A673 (cell line): Measurements from ENCODE around the gene ZSWIM6. TPM values are rescaled to one million over a fixed set of nuclear protein-coding genes. Genes with fewer than 3 reads are reported as not detected.

Experiments
- BruUV-seq: library from RNA; stranded (reverse); fragments of 400-500 nt; replicated peaks from 2 replicates; lab custom pipeline; 2021; lab: Mats Ljungman, UMichigan
- CTCF ChIA-PET: fragments of 300-600 bp; sonication (Branson Sonifier 250); formaldehyde crosslinking; loops from one replicate; lab custom pipeline; 2022; ENCODE audit warnings: antibody characterized with exemption; lab: Charles Lee
- POLR2A ChIA-PET: fragments of 300-600 bp; sonication (Branson Sonifier 250); formaldehyde crosslinking; loops from one replicate; lab custom pipeline; 2022; ENCODE audit warnings: antibody characterized with exemption; ENCODE audit not compliant: low non-redundant PET; lab: Charles Lee
- DNase-seq: peaks from one replicate; pipeline ENCODE4 v3.0.0-alpha.2; 2015; ENCODE audit warnings: low spot score
- H3K27ac ChIP-seq: fragments of 200-600 bp; sonication (generic); 2 replicates; pipeline ENCODE4 v1.5.1; 2016; ENCODE audit warnings: mixed run types, low read depth, mild to moderate bottlenecking, mixed read lengths, antibody characterized with exemption, low read length; ENCODE audit not compliant: poor library complexity, severe bottlenecking
- H3K27me3 ChIP-seq: fragments of 200-600 bp; sonication (generic); replicated peaks from 2 replicates; pipeline ENCODE4 v1.6.1; 2017; ENCODE audit warnings: mixed run types, low read depth, mild to moderate bottlenecking, mixed read lengths, antibody characterized with exemption, low read length; ENCODE audit not compliant: insufficient read depth, poor library complexity
- H3K36me3 ChIP-seq: fragments of 200-600 bp; sonication (generic); 2 replicates; pipeline ENCODE4 v1.6.1; 2016; ENCODE audit warnings: mixed run types, mild to moderate bottlenecking, mixed read lengths, antibody characterized with exemption, low read length; ENCODE audit not compliant: insufficient read depth, poor library complexity, severe bottlenecking
- H3K4me1 ChIP-seq: fragments of 200-600 bp; sonication (generic); 2 replicates; pipeline ENCODE4 v1.6.1; 2017; ENCODE audit warnings: mixed run types, mild to moderate bottlenecking, mixed read lengths, antibody characterized with exemption, low read length; ENCODE audit not compliant: insufficient read depth, poor library complexity, severe bottlenecking
- H3K4me3 ChIP-seq: fragments of 200-600 bp; sonication (generic); 2 replicates; pipeline ENCODE4 v1.5.1; 2016; ENCODE audit warnings: low read depth, mixed run types, mild to moderate bottlenecking, mixed read lengths, low read length; ENCODE audit not compliant: poor library complexity, severe bottlenecking
- H3K9me3 ChIP-seq: fragments of 200-600 bp; sonication (generic); 2 replicates; pipeline ENCODE4 v1.6.1; 2016; ENCODE audit warnings: mixed run types, low read depth, mild to moderate bottlenecking, mixed read lengths, antibody characterized with exemption, low read length; ENCODE audit not compliant: poor library complexity, severe bottlenecking
- CTCF ChIP-seq: fragments of 300-800, 200-600 bp; sonication (generic); conservative IDR thresholded peaks from 2 replicates; pipeline ENCODE4 v1.5.1; 2017; ENCODE audit warnings: low read depth, mild to moderate bottlenecking, antibody characterized with exemption, low read length, moderate library complexity, mixed read lengths
- EZH2 ChIP-seq: fragments of 200-600 bp; sonication (generic); IDR thresholded peaks from 2 replicates; pipeline ENCODE4 v1.6.1; 2017; ENCODE audit warnings: borderline replicate concordance, low read depth, mild to moderate bottlenecking, mixed read lengths, antibody characterized with exemption, low read length; ENCODE audit not compliant: poor library complexity, severe bottlenecking
- intact Hi-C: fragments of 100-400 bp; cut with micrococcal nuclease; formaldehyde crosslinking; loops from one replicate; pipeline ENCODE4 v1.10.0; 2022; ENCODE audit not compliant: unreplicated experiment
- total RNA-seq: library from RNA; stranded (reverse); gene quantifications from 2 replicates; pipeline ENCODE4 v1.2.3, GENCODE V29; 2021

ZSWIM6 gene
- total RNA-seq, 1 experiment from 2014 or later, result 47.3 TPM

- Histone ChIP-seq H3K36me3 (no peaks in the 10 kb centered on the region), H3K9me3 (no peaks in the 10 kb centered on the region), H3K27ac (no peak overlapping the region), H3K4me1 (no peaks in the 10 kb centered on the region), H3K4me3 (no peak overlapping the region), H3K27me3 (no peaks in the 10 kb centered on the region)
- DNase-seq, result no peak
- POLR2A ChIA-PET, result no interaction called here
- intact Hi-C loops, result no loop called here
- BruUV-seq, result no TSS peak
- CTCF ChIA-PET, result no interaction called here
- no peak for TF ChIP-seq EZH2
- no peak for TF ChIP-seq CTCF
Observed at GRCh38 chr5:61311056-61311610, 20.9 kb upstream of the ZSWIM6 start.

- POLR2A ChIA-PET, result no interaction called here
- Histone ChIP-seq H3K9me3 (no peaks in the 10 kb centered on the region), H3K27ac (no peak overlapping the region), H3K36me3 (no peaks in the 10 kb centered on the region), H3K4me1 (no peaks in the 10 kb centered on the region), H3K4me3 (no peak overlapping the region), H3K27me3 (no peaks in the 10 kb centered on the region)
- DNase-seq, result no peak
- TF ChIP-seq EZH2, result no peak
- no peak for TF ChIP-seq CTCF
- no TSS peak for BruUV-seq
- intact Hi-C loops, result no loop called here
- CTCF ChIA-PET, result no interaction called here
Observed at GRCh38 chr5:61311836-61312808, 19.9 kb upstream of the ZSWIM6 start.

DNA sequence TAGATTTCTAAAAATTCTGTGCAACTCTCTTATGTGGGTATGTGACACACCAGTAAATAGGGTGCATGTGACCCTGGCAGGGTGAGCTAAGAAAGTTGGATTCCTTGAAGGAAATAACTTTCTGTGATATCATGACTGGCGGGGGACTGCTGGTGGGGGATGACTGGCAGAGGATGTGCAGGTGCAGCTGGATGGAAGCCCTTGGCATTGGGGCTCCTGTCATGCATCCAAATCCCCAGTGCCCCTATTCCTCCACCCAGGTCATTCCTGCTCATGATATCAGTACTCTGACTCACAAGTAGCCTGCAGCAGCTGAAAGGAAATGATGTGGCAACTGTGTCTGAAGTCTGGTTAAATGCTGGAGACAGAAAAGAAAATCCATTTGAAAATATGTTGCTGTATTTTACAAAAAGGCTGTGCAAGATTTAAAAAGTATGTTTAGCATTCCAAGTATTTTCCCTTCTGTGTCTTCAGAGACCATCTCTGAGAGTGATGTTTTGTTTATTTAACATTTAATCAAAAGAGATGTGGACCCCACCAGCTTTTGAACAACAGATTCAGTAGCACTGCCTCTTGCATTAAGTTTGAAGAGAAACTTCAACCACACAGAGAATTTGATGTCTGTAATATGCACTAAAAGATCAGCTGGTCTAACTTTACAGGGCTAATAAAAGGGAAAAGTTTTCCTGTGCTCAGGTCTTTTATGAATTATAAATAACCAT, 17.9 kb upstream of the ZSWIM6 start:
- no TSS peak for BruUV-seq
- intact Hi-C loops, result no loop called here
- peak; percentile 41 for DNase-seq
- Histone ChIP-seq H3K4me3 (no peak overlapping the region), H3K27ac (no peak overlapping the region), H3K36me3 (no peaks in the 10 kb centered on the region), H3K4me1 (peaks cover 14% of the 10 kb centered on the region), H3K27me3 (no peaks in the 10 kb centered on the region), H3K9me3 (no peaks in the 10 kb centered on the region)
- CTCF ChIA-PET, result no interaction called here
- POLR2A ChIA-PET, result no interaction called here
- TF ChIP-seq CTCF, result no peak
- TF ChIP-seq EZH2, result no peak
